Erythroblast (primary cell): ENCODE results near the gene UNC119.

Experiments
- GATA1 ChIP-seq: IDR thresholded peaks from 2 replicates; pipeline ENCODE4 v1.6.1; 2011; ENCODE audit warnings: low read depth, mild to moderate bottlenecking, control low read depth, low read length, moderate library complexity
- POLR2A ChIP-seq: IDR thresholded peaks from 2 replicates; pipeline ENCODE4 v1.6.1; 2011; ENCODE audit warnings: mild to moderate bottlenecking, low read length

- TF ChIP-seq POLR2A = no peak
- TF ChIP-seq GATA1 = no peak
Observed at GRCh38 chr17:28547623-28548416, 4.6 kb downstream of the UNC119 start.
